ENCODE data around the gene PASD1.

The PASD1 gene

DNA sequence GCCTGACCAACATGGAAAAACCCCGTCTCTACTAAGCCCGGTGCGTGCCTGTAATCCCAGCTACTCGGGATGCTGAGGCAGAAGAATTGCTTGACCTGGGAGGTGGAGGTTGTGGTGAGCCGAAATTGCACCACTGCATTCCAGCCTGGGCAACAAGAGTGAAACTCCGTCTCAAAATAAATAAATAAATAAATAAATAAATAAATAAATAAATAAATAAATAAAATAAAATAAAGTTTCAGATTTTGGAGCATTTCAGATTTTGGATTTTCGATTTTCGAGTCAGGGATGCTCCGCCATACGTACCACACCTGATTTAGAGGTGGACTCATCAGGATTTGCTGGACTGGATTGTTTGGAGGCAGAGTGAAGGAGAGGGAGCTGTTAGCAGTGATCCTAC, 3.4 kb downstream of the PASD1 start (continued):
- peak; percentile 92 for TF ChIP-seq ZNF394 (tag by site-specific recombination; IDR thresholded peaks at IDR 0.05; ENCODE audit: borderline replicate concordance)
- TF ChIP-seq, protein P1, sequence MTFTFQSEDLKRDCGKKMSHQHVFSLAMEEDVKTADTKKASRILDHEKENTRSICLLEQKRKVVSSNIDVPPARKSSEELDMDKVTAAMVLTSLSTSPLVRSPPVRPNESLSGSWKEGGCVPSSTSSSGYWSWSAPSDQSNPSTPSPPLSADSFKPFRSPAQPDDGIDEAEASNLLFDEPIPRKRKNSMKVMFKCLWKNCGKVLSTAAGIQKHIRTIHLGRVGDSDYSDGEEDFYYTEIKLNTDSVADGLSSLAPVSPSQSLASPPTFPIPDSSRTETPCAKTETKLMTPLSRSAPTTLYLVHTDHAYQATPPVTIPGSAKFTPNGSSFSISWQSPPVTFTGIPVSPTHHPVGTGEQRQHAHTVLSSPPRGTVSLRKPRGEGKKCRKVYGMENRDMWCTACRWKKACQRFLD (tag by site-specific recombination; IDR thresholded peaks at IDR 0.05): 0 out of 2 replicates have a peak, but pooled peaks have one; percentile 17
- TF ChIP-seq GLI2 (tag by site-specific recombination; IDR thresholded peaks at IDR 0.05; ENCODE audit: borderline replicate concordance, low read depth): peak; percentile 15; the same call in 1 of the 2 replicates
- peak; percentile 34; the same call in 1 of the 2 replicates for TF ChIP-seq ZNF202 (tag by site-specific recombination; IDR thresholded peaks at IDR 0.05; ENCODE audit: borderline replicate concordance)
- TF ChIP-seq ZFP37 (tag by site-specific recombination; IDR thresholded peaks at IDR 0.05): peak; percentile 78
- peak; percentile 30; the same call in 1 of the 2 replicates for TF ChIP-seq ZNF664 (tag by site-specific recombination; IDR thresholded peaks at IDR 0.05)
- 0 out of 2 replicates have a peak, but pooled peaks have one; percentile 26 for TF ChIP-seq ZNF354C (tag by site-specific recombination; IDR thresholded peaks at IDR 0.05; ENCODE audit: borderline replicate concordance, low read depth)
- peak; percentile 71; the same call in 1 of the 2 replicates for TF ChIP-seq ZNF558 (tag by site-specific recombination; IDR thresholded peaks at IDR 0.05)
- TF ChIP-seq ZXDB (tag by site-specific recombination; IDR thresholded peaks at IDR 0.05): peak; percentile 50; the same call in 1 of the 2 replicates
- peak; percentile 96 for TF ChIP-seq ZNF555 (tag by site-specific recombination; conservative IDR thresholded peaks at IDR 0.05)
- TF ChIP-seq ZNF629 (tag by site-specific recombination; IDR thresholded peaks at IDR 0.05): peak; percentile 35; the same call in 1 of the 2 replicates
- peak; percentile 66 for TF ChIP-seq ZNF140 (tag by site-specific recombination; IDR thresholded peaks at IDR 0.05)
- TF ChIP-seq ZNF654 (tag by site-specific recombination; IDR thresholded peaks at IDR 0.05; ENCODE audit: low read depth): peak; percentile 43
- peak; percentile 35; the same call in 1 of the 2 replicates for TF ChIP-seq ZNF433 (tag by site-specific recombination; IDR thresholded peaks at IDR 0.05; ENCODE audit: low read depth)
- peak; percentile 90 for TF ChIP-seq ZNF426 (tag by site-specific recombination; IDR thresholded peaks at IDR 0.05)
- TF ChIP-seq KLF7 (tag by site-specific recombination; IDR thresholded peaks at IDR 0.05; ENCODE audit: borderline replicate concordance): peak; percentile 35; the same call in 1 of the 2 replicates
- TF ChIP-seq ZNF560 (tag by site-specific recombination; IDR thresholded peaks at IDR 0.05; ENCODE audit: borderline replicate concordance): peak; percentile 55; the same call in 1 of the 2 replicates
- peak; percentile 80 for TF ChIP-seq ZNF510 (tag by site-specific recombination; IDR thresholded peaks at IDR 0.05; ENCODE audit: insufficient replicate concordance)

DNA sequence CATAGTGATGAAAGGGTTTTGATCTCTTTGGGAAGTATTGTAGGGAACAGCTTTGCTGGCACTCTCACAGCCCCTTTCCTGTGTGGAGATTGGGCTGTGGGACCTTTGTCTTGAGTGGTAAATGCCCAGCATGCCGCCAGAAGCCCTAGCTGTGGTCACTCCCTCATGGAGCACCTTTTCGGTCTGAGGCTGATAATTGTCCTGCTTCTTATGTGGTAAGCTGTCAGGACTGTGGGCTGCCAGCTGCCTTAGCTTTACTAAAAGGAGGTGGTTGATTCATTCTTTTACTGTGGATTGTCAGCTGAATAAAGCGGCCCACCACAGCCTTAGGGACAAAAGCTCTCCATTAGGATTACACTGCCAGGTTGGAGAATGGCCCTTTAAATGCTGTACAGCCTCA, 7.1 kb downstream of the PASD1 start:
- no peaks in the 10 kb centered on the region for H3K9me3 ChIP-seq (ENCODE audit: control insufficient read depth, insufficient read depth, low read depth, low read length)
- ChIA-PET POLR2A (no interaction called here), CTCF (no interaction called here)
- TF ChIP-seq SP3 (tag by site-specific recombination; IDR thresholded peaks at IDR 0.05) (no peak), ZNF558 (tag by site-specific recombination; IDR thresholded peaks at IDR 0.05) (no peak), ZNF184 (tag by site-specific recombination; IDR thresholded peaks at IDR 0.05) (no peak), ZNF354C (tag by site-specific recombination; IDR thresholded peaks at IDR 0.05; ENCODE audit: borderline replicate concordance, low read depth) (no peak), ZNF76 (tag by site-specific recombination; IDR thresholded peaks at IDR 0.05; ENCODE audit: borderline replicate concordance, low read depth) (no peak), ZNF623 (tag by site-specific recombination; IDR thresholded peaks at IDR 0.05) (no peak), ZNF157 (tag by site-specific recombination; IDR thresholded peaks at IDR 0.05) (no peak), MZF1 (tag by site-specific recombination; IDR thresholded peaks at IDR 0.05; ENCODE audit: borderline replicate concordance) (no peak)
- TF ChIP-seq, protein P2, sequence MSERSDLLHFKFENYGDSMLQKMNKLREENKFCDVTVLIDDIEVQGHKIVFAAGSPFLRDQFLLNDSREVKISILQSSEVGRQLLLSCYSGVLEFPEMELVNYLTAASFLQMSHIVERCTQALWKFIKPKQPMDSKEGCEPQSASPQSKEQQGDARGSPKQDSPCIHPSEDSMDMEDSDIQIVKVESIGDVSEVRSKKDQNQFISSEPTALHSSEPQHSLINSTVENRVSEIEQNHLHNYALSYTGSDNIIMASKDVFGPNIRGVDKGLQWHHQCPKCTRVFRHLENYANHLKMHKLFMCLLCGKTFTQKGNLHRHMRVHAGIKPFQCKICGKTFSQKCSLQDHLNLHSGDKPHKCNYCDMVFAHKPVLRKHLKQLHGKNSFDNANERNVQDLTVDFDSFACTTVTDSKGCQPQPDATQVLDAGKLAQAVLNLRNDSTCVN (tag by site-specific recombination; optimal IDR thresholded peaks at IDR 0.05): no peak
- TF ChIP-seq, protein P3, sequence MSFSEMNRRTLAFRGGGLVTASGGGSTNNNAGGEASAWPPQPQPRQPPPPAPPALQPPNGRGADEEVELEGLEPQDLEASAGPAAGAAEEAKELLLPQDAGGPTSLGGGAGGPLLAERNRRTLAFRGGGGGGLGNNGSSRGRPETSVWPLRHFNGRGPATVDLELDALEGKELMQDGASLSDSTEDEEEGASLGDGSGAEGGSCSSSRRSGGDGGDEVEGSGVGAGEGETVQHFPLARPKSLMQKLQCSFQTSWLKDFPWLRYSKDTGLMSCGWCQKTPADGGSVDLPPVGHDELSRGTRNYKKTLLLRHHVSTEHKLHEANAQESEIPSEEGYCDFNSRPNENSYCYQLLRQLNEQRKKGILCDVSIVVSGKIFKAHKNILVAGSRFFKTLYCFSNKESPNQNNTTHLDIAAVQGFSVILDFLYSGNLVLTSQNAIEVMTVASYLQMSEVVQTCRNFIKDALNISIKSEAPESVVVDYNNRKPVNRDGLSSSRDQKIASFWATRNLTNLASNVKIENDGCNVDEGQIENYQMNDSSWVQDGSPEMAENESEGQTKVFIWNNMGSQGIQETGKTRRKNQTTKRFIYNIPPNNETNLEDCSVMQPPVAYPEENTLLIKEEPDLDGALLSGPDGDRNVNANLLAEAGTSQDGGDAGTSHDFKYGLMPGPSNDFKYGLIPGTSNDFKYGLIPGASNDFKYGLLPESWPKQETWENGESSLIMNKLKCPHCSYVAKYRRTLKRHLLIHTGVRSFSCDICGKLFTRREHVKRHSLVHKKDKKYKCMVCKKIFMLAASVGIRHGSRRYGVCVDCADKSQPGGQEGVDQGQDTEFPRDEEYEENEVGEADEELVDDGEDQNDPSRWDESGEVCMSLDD (tag by site-specific recombination; IDR thresholded peaks at IDR 0.05): no peak
- TF ChIP-seq, protein P4, sequence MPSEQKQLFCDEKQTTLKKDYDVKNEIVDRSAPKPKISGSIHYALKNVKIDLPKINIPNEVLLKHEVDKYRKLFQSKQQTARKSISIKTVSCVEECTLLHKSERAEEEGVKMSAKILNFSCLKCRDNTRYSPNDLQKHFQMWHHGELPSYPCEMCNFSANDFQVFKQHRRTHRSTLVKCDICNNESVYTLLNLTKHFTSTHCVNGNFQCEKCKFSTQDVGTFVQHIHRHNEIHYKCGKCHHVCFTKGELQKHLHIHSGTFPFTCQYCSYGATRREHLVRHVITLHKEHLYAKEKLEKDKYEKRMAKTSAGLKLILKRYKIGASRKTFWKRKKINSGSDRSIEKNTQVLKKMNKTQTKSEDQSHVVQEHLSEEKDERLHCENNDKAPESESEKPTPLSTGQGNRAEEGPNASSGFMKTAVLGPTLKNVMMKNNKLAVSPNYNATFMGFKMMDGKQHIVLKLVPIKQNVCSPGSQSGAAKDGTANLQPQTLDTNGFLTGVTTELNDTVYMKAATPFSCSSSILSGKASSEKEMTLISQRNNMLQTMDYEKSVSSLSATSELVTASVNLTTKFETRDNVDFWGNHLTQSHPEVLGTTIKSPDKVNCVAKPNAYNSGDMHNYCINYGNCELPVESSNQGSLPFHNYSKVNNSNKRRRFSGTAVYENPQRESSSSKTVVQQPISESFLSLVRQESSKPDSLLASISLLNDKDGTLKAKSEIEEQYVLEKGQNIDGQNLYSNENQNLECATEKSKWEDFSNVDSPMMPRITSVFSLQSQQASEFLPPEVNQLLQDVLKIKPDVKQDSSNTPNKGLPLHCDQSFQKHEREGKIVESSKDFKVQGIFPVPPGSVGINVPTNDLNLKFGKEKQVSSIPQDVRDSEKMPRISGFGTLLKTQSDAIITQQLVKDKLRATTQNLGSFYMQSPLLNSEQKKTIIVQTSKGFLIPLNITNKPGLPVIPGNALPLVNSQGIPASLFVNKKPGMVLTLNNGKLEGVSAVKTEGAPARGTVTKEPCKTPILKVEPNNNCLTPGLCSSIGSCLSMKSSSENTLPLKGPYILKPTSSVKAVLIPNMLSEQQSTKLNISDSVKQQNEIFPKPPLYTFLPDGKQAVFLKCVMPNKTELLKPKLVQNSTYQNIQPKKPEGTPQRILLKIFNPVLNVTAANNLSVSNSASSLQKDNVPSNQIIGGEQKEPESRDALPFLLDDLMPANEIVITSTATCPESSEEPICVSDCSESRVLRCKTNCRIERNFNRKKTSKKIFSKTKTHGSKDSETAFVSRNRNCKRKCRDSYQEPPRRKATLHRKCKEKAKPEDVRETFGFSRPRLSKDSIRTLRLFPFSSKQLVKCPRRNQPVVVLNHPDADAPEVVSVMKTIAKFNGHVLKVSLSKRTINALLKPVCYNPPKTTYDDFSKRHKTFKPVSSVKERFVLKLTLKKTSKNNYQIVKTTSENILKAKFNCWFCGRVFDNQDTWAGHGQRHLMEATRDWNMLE (tag by site-specific recombination; conservative IDR thresholded peaks at IDR 0.05; ENCODE audit: low read depth): no peak

More for the DNA sequence above, 7.1 kb downstream of the PASD1 start:
- Histone ChIP-seq H3K4me3 (ENCODE audit: low read depth, low read length) (no peak overlapping the region), H3K27ac (ENCODE audit: extremely low read depth, low read depth, low read length) (no peak overlapping the region), H3K36me3 (ENCODE audit: control insufficient read depth in 2 of 2, insufficient read depth in 1 of 2, low read length in 2 of 2) (no peaks in the 10 kb centered on the region), H3K4me1 (ENCODE audit: control insufficient read depth, insufficient read depth, low read length) (no peaks in the 10 kb centered on the region)

Measured in HEK293 (cell line).